Sigmoid colon (tissue), 4 donors: ENCODE results near the gene OXTR.

ENCODE experiments used
- CTCF ChIP-seq, 4 experiments: fragments of 450-650 bp in 3 of 4; fragments of 200-600 bp in 1 of 4; IDR thresholded peaks; one replicate each; pipeline ENCODE4 v1.5.1; 2016 to 2019; ENCODE audit warnings: antibody characterized with exemption in 4 of 4, mild to moderate bottlenecking in 3 of 4, moderate library complexity in 2 of 4
- EP300 ChIP-seq, 4 donors: sonication (generic); formaldehyde crosslinking; IDR thresholded peaks; one replicate each; pipeline ENCODE4 v1.6.1; 2017; ENCODE audit warnings: antibody characterized with exemption in 4 of 4

DNA sequence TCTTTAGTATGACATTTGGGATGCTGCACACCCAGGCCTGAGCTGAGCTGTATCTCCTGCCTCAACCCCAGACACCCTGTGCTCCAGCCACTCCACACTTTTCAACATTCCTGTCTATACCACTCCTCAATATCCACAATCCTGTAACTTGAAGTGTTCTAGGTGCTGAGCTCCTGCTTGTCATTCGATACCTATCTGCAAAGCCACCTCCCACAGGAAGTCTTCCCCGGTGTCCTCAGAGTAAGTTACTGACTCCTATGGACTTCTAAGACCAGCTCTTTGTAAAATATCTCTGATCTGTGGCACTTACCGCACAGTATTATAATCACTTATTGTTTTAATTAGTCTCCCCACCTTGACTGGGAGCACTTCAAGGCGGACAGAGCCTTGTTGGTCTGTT, 37.0 kb downstream of the OXTR start:
- TF ChIP-seq CTCF (IDR thresholded peaks at IDR 0.05) = no peak
- no peak for TF ChIP-seq EP300 (IDR thresholded peaks at IDR 0.05)
